HG02610 (cell line): Measurements from ENCODE around the gene ERICH6.

Experiments
- ATAC-seq: cut with Tn5 transposase; IDR thresholded peaks from one replicate; pipeline ENCODE4 v1.9.1; 2021; ENCODE audit warnings: mild to moderate bottlenecking, moderate library complexity; ENCODE audit not compliant: unreplicated experiment

ERICH6 gene

GRCh38 chr3:150620002-150620689 lies 83.6 kb downstream of the ERICH6 start:
- no peak for ATAC-seq

GRCh38 chr3:150613709-150614480 lies 89.8 kb downstream of the ERICH6 start:
- ATAC-seq: no peak

GRCh38 chr3:150613034-150613433 lies 90.7 kb downstream of the ERICH6 start:
- ATAC-seq: no peak

GRCh38 chr3:150612494-150612893 lies 91.2 kb downstream of the ERICH6 start:
- ATAC-seq: no peak

GRCh38 chr3:150611666-150612065 lies 92.1 kb downstream of the ERICH6 start:
- no peak for ATAC-seq

GRCh38 chr3:150610785-150611184 lies 92.9 kb downstream of the ERICH6 start:
- ATAC-seq: no peak

GRCh38 chr3:150609988-150610387 lies 93.7 kb downstream of the ERICH6 start:
- no peak for ATAC-seq
